Measurements from ENCODE around the gene SLC35E1. TPM values are rescaled to one million over a fixed set of nuclear protein-coding genes. Genes with fewer than 3 reads are reported as not detected.

SLC35E1 gene
- total RNA-seq, 1 donor from 2014 or later = 39.7 TPM

DNA sequence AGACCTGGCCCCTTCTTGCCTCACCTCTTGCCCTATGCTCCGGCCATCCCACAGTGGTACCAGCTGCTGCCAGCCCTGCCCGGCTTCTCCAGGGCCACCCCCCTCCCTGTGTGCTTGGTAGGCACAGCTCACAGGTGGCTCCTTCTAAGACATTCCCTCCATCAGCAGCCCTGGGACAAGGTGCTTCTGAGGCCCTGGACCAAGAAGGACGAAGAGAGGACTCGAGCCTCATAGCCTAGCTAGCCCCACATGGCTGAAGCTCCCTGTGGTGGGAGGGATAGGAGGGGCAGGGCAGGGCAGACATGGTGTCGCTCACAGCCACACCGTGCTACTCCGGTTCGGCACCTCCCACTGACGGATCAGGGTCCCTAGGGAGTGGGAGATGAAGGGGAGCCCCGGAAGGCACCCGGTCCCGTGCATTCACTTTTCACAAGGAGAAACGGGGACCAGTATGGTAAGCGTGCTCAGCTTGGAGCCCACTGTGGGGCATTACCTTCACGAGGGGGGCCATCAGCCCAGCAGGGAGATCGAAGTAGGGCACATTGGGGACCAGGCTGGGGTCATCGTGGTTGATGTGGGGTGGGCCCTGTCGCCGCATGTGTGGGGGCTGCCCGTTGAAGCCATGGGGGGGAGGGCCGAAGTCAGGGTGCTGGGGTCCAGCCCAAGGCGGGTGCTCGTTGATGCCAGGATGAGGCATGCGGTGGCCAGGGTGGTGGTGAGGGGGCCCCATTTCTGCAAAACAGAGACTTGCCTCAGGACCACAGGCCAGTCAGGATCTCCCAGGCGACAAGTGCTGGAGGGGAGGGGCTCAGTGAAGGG, 49.4 kb downstream of the SLC35E1 start:
- Mint-ChIP-seq H3K4me1 (peaks cover 2% of the 10 kb centered on the region), H3K27me3 (ENCODE audit: low read depth) (no peaks in the 10 kb centered on the region), H3K36me3 (peaks cover 33% of the 10 kb centered on the region), H3K9me3 (no peaks in the 10 kb centered on the region), H3K4me3 (no peak overlapping the region), H3K27ac (no peak overlapping the region)
- TF ChIP-seq, protein P1, sequence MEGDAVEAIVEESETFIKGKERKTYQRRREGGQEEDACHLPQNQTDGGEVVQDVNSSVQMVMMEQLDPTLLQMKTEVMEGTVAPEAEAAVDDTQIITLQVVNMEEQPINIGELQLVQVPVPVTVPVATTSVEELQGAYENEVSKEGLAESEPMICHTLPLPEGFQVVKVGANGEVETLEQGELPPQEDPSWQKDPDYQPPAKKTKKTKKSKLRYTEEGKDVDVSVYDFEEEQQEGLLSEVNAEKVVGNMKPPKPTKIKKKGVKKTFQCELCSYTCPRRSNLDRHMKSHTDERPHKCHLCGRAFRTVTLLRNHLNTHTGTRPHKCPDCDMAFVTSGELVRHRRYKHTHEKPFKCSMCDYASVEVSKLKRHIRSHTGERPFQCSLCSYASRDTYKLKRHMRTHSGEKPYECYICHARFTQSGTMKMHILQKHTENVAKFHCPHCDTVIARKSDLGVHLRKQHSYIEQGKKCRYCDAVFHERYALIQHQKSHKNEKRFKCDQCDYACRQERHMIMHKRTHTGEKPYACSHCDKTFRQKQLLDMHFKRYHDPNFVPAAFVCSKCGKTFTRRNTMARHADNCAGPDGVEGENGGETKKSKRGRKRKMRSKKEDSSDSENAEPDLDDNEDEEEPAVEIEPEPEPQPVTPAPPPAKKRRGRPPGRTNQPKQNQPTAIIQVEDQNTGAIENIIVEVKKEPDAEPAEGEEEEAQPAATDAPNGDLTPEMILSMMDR (IDR thresholded peaks at IDR 0.05; ENCODE audit: unreplicated experiment) = no peak
- no peak for DNase-seq (ENCODE audit: low spot score in 2 of 2, unreplicated experiment in 2 of 2)

DNA sequence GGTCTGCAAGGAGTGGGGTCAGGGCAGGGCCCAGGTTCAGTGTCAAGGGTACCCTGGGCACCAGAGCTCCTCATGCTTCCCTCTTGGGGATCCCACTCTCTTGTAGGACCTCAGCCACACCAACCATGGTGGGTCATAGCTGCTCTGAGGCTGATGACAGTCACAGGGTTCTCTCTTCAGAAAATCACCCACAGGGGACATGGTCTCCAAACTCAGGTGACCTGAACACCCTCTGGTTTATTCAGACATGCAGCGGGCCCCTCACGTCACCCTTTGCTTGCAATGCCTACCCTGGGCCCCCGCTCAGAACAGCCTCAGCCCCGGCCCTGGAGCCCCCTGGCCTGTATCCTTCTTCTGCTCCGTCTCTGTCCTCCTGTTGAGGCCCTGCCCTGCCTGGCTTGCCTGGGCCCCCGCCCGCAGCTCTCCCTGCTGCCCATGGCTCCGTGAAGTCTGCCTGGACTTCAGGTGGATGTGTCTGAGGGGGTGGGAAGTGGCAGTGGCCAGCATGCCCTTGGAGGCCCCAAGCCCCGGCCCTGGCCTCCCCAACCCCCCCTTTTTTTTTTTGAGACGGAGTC, 50.4 kb downstream of the SLC35E1 start:
- Mint-ChIP-seq H3K4me1 (no peaks in the 10 kb centered on the region), H3K9me3 (no peaks in the 10 kb centered on the region), H3K27ac (no peak overlapping the region), H3K36me3 (peaks cover 33% of the 10 kb centered on the region), H3K4me3 (no peak overlapping the region), H3K27me3 (ENCODE audit: low read depth) (no peaks in the 10 kb centered on the region)
- TF ChIP-seq, protein P1 (IDR thresholded peaks at IDR 0.05; ENCODE audit: unreplicated experiment) = no peak
- DNase-seq (ENCODE audit: low spot score in 2 of 2, unreplicated experiment in 2 of 2) = no peak

DNA sequence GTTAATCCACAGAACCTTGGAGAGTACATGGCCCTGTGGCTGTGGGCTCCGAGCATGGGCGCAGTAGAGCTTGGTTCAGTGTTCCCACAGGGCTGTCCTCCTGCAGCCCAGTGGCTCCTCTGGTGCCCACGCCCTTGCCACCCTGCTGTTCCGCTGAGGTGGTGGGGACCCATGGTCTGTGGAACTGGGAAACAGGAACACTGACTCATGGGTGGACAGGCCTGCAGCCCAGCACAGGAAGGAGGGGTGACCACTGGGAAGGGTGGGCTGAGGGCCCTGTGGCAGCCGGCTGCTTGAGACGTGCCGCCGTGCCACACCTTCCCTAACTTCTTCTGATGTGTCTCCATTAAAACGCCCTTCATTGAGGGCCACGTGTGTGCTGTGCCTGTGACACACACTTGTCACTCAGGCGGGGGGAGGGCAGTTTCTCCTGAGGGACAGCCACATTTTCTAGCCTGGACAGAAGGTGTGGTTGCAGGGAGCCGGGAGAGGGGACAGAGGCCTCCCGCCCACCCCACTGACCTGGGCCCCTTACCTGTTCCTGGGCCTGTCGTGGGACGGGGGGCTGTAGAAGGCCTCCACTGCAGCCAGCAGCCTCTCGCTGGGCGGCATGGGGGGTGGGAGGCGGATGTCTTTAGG, 51.1 kb downstream of the SLC35E1 start:
- DNase-seq (ENCODE audit: low spot score in 2 of 2, unreplicated experiment in 2 of 2) = no peak
- Mint-ChIP-seq H3K4me3 (no peak overlapping the region), H3K36me3 (peaks cover 33% of the 10 kb centered on the region), H3K4me1 (no peaks in the 10 kb centered on the region), H3K9me3 (no peaks in the 10 kb centered on the region), H3K27me3 (ENCODE audit: low read depth) (no peaks in the 10 kb centered on the region), H3K27ac (no peak overlapping the region)
- TF ChIP-seq, protein P1 (IDR thresholded peaks at IDR 0.05; ENCODE audit: unreplicated experiment) = no peak

DNA sequence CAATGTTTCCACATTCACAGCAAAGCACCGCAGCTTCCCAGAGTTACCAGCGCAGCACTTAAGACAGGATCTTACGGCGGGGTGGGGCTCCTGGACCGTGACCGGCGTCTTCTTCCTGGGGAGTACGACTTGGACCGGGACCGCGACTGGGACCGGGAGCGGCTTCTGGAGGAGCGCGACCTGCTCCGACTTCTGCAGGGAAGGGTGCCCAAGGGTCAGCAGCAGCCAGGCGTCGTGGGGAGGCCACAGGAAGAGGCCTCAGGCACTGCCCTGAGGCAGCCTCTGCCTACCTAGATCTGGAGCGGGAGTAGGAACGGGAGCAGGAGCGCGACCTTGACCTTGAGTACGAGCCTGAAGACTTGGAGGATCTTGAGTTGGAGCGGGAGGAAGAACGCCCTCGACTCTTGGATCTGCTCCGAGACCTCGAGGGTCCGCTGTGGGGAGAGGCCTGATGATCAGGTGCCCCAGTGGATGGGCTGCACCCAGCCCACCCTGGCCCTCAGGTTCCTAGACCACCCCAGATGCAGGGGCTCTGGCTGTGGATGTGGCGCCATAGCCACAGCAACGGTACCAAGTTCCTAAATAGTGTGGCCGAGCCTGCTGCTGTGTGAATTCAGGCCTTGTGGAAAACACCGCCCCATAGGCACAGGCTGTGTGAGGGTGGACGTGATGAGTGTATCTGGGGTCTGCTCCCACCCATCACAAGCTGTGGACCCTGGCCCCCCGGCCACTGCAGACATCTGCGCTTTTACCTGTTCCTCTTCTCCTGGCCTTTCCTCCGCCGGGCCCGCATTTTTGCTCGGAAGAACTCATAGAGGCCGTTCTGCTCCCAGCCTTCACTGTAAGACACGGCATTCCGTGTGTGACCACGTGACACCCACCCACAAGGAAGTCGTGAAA, 51.9 kb downstream of the SLC35E1 start:
- Mint-ChIP-seq H3K4me3 (no peak overlapping the region), H3K27me3 (ENCODE audit: low read depth) (no peaks in the 10 kb centered on the region), H3K9me3 (no peaks in the 10 kb centered on the region), H3K4me1 (no peaks in the 10 kb centered on the region), H3K27ac (no peak overlapping the region), H3K36me3 (peaks cover 33% of the 10 kb centered on the region)
- DNase-seq (ENCODE audit: low spot score in 2 of 2, unreplicated experiment in 2 of 2) = no peak
- TF ChIP-seq, protein P1 (IDR thresholded peaks at IDR 0.05; ENCODE audit: unreplicated experiment) = no peak

DNA sequence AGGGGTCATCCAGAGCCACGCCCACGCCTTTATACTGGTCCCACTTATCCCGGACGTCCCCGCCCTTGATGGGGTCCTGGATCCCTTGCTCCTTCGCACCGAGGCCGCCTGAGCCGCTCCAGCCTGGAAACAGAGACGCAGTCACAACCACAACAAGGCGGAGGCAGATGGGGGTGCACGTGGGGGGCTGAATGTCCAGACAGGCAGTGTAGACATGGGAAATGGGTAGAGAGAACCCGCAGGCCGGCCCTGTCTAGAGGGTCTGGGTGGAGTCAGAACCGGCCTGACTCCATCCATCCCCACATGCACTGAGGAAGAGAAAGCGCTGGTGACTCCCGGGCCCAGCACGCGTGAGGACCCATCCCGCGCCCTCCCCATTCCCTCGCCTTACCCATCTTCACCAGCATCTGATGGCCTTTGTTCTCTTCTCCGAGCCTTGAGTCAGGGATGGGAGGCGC, 53.0 kb downstream of the SLC35E1 start:
- Mint-ChIP-seq H3K4me3 (no peak overlapping the region), H3K9me3 (no peaks in the 10 kb centered on the region), H3K4me1 (no peaks in the 10 kb centered on the region), H3K36me3 (peaks cover 33% of the 10 kb centered on the region), H3K27ac (no peak overlapping the region), H3K27me3 (ENCODE audit: low read depth) (no peaks in the 10 kb centered on the region)
- TF ChIP-seq, protein P1 (IDR thresholded peaks at IDR 0.05; ENCODE audit: unreplicated experiment) = no peak
- DNase-seq (ENCODE audit: low spot score in 2 of 2, unreplicated experiment in 2 of 2) = no peak

Measured in mesothelial cell of epicardium (in vitro differentiated cells).